NCI-H2107 treated with DMSO at 0.1 percent for 48 hours (cell line): Measurements from ENCODE around the gene DNAJC15.
"Not testable (repeated sequence)": the region's sequence is repeated elsewhere in the genome, so short reads cannot be mapped to it uniquely, and the experiment has no call there.

Source experiments
- DNase-seq: peaks from one replicate; lab custom pipeline; 2025; ENCODE audit not compliant: unreplicated experiment; lab: John Stamatoyannopoulos, UW

DNAJC15 gene

DNA sequence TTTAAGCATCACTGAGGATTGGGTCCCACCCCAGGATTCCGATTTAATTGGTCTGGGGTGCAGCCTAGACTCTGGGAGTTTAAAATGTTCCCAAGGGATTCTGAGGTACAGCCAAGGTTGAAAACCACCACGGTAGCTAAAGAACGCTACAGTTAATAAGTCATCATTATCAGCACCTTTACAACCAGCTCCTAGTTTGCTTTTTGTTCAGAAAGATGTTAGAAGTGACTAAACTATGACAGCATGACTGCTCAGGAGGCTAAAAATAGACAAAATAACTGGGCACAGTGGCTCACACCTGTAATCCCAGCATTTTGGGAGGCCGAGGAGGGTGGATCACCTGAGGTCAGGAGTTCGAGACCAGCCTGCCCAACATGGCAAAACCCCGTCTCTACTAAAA, 19.7 kb upstream of the DNAJC15 start:
- DNase-seq: no peak

GRCh38 chr13:43005460-43006236, 17.7 kb upstream of the DNAJC15 start:
- no peak for DNase-seq

DNA sequence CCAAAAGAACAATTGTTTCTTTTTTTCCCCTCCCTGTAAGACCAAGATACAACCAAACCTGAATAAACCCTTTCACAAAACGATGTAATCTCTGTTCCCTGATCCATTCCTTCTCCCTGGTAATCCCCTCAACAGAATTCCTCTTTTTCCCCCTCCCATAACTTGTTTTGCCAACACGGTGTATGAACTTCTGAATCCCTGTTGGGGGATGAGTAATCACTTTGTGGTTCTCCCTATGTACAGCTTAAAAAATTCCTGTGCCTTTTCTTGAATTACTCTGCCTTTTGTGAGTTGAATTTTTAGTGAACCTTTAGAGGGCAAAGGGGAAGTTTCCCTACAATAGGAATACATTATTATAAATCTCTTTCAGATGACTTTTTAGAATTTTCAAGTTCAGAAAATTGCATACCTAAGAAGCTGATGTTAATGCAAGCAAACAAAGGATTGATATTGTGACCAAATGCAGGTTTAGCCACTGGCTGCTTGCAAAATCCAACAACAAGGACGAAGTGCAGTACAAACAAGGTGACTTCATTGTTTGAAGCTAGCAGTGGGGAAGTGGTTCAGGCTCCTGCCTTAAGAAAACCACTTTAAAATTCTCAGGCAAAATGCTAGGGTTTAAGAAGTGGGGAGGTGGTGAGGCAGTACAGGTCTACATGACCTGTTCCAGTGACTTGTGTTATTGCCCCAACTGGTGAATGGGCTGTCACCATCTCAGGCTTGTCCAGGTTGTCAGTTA, 16.3 kb upstream of the DNAJC15 start:
- DNase-seq: no peak

DNA sequence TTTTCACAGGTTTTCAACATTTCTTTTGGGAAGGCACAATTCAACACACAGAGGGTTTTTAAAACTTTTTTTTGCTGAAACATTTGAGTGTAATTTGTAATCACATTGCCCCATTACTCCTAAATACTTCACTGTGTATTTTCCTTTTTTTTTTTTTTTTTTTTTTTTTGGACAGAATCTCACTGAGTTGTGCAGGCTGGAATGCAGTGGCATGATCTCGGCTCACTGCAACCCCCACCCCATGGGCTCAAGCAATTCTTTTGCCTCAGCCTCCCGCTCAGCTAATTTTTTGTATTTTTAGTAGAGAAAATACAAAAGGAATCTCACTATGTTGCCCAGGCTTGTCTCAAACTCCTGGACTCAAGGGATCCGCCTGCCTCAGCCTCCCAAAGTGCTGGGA, 14.8 kb upstream of the DNAJC15 start:
- DNase-seq: no peak

- DNase-seq: no peak
Observed at GRCh38 chr13:43009506-43009905, 13.9 kb upstream of the DNAJC15 start.

GRCh38 chr13:43014162-43014561, 9.2 kb upstream of the DNAJC15 start:
- no peak for DNase-seq

GRCh38 chr13:43016226-43016625, 7.2 kb upstream of the DNAJC15 start:
- DNase-seq: no peak

GRCh38 chr13:43019811-43020210, 3.6 kb upstream of the DNAJC15 start:
- DNase-seq: no peak

- no peak for DNase-seq
Observed at GRCh38 chr13:43020794-43021193, 2.6 kb upstream of the DNAJC15 start.

DNA sequence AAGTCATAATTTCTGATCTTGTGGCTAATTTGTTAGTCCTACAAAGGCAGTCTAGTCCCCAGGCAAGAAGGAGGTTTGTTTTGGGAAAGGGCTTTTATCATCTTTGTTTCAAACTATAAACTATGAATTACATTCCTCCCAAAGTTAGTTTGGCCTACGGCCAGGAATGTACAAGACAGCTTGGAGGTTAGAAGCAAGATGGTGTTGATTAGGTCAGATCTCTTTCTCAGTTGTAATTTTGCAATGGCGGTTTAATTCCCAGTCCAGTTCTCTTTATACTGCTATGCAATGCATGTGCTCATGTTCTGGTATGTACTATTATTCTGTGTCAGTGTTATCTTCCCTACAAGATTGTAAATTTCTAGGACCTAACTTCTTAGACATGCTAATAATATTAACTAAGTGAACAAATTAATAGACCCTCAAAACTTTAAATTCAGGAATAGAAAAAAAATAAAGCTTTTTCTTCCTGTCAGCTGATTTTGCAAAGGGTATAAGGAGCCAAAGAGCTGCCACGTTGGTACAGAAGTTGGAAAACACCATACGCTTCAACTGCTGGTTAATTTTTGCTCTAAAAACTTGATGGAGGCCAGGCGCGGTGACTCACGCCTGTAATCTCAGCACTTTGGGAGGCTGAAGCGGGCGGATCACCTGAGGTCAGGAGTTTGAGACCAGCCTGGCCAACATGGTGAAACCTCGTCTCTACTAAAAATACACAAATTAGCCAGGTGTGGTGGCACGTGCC, 1.3 kb upstream of the DNAJC15 start:
- no peak for DNase-seq

- DNase-seq: no peak
Observed at GRCh38 chr13:43022934-43023288, 475 bp upstream of the DNAJC15 start.

GRCh38 chr13:43026262-43026661, 2.9 kb downstream of the DNAJC15 start:
- DNase-seq: no peak

DNA sequence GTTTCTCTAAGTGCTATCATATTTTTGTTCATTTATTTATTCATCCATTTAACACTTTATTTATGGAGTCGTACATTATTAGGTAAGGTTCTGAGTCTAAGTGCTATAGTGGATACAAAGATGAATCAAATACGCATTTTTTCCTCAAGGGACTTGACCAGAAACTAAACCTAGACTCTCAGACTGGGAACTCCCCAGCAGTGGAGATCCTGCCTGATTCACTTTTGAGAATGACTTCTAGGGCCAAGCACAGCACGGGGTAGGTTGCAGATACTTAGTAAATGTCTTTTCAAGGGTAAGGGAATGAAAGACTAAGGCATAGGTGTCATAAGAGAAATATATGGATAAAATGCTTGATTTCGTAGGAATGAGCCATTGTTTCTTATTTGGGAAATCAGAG, 7.2 kb downstream of the DNAJC15 start:
- DNase-seq: no peak

GRCh38 chr13:43031881-43032280, 8.5 kb downstream of the DNAJC15 start:
- DNase-seq: no peak

DNA sequence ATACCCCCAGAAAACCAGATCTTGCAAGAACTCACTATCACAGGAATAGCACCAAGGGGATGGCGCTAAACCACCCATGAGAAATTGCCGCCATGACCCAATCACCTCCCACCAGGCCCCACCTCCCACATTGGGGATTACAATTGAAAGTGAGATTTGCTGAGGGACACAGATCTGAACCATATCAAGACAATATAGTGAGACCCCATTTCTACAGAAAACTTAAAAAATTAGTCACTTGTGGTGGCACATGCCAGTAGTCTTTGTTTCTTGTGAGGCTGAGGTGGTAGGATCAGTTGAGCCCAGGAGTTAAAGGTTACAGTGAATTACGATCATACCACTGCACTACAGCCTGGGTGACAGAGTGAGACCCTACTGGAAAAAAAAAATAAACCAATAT, 9.7 kb downstream of the DNAJC15 start:
- no peak for DNase-seq

DNA sequence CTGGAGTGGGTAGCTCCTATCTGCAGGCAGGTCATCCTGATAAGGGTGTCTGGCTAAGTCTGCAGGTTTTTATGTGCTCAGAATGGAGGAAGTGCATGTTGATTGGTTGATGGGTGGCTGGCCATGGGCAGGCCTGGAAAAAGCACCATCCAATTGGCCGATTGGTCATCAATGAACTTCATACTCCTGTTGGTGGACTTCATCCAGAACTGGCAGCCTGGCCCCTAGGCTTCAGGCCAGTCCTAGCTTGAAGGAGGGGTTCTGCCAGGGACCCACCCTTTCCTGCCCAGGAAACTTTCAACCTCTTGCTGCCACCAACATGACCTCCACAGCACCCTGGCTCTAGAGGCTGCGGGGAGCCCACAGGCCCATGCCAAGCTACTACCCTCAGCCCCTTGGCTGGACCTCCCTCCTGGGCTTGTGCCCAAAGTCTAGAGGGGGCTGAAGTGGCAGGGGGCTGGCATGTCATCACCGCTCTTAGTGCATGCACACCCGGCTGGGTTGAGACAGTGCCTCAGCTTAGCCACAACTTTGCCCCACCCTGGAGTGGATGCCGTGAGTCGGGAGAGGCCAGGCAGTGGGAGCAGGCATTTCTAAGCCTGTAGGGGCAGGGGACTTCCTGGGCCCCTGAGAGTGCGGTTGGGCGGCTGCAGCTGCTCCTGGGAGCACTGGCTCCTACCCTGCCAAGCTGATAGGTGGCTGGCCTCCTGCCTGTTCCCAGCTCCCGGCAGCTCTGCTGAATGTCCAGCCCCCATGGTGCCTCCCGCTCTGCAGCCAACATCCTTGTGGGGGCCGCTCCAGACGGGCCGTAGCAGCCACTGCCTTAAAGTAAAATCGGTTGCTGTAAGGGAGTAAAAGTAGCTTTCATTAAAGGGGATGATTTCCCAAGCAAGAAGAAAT, 13.2 kb downstream of the DNAJC15 start:
- DNase-seq: no peak

DNA sequence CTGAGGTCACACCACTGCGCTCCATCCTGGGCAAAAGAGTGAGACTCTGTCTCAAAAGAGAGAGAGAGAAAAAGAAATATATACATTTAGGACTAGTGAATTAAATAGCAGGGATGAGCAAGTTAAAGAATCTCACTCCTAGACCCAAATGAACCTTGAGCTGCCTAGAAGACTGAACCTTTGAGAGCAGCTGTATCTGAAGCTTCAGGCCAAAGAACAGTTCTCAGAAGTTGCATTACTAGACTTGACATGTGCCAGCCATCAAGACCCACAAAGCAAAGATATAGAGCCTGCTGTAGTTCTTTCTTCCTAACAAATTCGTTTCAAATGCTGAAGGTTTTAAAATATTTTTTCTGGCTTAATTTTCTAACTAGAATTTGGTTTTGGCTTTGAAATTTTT, 16.6 kb downstream of the DNAJC15 start:
- no peak for DNase-seq

GRCh38 chr13:43040581-43041368, 17.4 kb downstream of the DNAJC15 start:
- DNase-seq: not testable (repeated sequence)

DNA sequence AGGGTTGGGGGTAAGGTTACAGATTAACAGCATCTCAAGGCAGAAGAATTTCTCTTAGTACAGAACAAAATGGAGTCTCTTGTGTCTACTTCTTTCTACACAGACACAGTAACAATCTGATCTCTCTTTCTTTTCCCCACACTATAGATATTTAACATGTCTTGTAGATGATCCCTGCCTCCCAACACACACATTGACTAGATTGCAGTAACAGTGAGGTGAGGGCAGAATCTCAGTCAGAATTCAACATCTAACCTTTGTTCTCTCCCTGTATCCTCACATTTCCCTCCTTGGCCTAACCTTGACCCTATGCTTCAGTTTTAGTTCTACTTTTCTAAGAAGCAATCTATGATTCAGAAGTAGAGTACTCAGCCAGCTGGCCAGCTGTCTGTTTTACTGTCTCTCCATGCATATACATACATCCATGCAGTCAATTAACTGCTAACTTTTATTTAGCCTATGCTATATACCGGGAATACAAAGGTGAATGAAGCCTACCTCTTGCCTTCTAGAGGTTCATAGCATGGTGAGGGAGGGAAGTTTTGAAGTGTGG, 18.1 kb downstream of the DNAJC15 start:
- no peak for DNase-seq

GRCh38 chr13:43042410-43042921, 19.1 kb downstream of the DNAJC15 start:
- no peak for DNase-seq
